ENCODE measurements around the gene TTC33.
"Not testable (repeated sequence)": the region's sequence is repeated elsewhere in the genome, so short reads cannot be mapped to it uniquely, and the experiment has no call there.

TTC33 gene, protein sequence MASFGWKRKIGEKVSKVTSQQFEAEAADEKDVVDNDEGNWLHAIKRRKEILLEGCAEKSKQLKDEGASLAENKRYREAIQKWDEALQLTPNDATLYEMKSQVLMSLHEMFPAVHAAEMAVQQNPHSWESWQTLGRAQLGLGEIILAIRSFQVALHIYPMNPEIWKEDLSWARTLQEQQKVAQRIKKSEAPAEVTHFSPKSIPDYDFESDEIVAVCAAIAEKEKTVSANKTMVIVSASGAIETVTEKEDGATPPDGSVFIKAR

DNA sequence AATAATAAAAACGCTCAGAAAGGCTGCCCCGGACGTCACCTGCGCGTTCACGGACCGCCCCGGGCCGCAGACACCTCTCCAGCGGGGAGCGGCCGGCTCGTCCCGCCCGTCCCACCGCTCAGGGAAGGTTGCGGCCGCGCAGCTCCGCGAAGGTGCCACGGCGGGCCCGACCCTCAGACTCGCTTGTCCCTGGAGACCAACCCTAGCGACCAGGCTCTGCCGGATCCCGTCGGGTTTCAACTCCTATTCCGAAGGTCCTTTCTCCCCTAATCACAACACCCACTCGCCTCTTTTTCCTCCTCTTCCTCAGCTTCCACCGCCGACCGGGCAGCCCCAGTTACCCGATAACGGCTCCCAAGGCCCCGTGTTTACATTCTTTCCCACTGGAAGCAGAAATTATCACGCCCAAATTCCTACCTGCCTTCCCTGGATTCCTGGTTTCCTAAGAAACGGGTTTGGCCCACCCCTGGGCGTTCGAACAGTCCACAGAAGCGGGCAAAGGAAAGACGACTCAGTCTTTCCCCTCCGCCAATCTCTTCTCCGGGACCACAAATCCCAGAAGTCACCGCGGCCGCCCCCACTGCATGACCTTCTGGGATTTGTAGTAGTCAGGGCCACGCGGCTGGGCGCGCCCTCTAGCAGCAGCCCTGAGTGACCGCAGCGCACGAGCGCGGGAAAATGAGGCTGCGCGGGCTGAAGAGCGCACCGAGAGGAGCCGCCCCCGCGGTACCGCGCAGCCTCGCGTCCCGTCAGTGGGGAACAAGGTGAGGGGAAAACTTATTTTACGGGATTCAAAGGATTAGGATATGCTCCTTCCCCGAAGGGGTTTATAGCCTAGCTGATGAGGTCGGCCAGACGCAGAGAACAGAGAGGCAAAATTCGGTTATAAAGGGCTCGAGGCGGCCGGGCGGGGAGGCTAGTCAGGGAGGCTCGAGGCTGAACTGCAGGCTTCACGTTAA lies at the start of gene TTC33:
Gene TTC33, minus strand, starts transcription at position 555 of the 959 bp plus-strand sequence. CDS start 8,943 bp downstream, outside the sequence.
- peaks cover 7% of the 10 kb centered on the region; the same call in 1 of the 2 replicates for H3K36me3 ChIP-seq (replicated peaks)
- H3K4me3 ChIP-seq: peak within 1 kb of the TSS; percentile 91
- no peaks in the 10 kb centered on the region for H3K9me3 ChIP-seq
- peaks cover 6% of the 10 kb centered on the region; the same call in 1 of the 2 replicates for H3K4me1 ChIP-seq
- in situ Hi-C loops (cut with MboI; ENCODE audit: low sequenced_read_pairs): no loop called here
- H3K27me3 ChIP-seq (ENCODE audit: low read depth): no peaks in the 10 kb centered on the region
- DNase-seq (ENCODE audit: low spot score in 2 of 2): peak; percentile 92 to 96

DNA sequence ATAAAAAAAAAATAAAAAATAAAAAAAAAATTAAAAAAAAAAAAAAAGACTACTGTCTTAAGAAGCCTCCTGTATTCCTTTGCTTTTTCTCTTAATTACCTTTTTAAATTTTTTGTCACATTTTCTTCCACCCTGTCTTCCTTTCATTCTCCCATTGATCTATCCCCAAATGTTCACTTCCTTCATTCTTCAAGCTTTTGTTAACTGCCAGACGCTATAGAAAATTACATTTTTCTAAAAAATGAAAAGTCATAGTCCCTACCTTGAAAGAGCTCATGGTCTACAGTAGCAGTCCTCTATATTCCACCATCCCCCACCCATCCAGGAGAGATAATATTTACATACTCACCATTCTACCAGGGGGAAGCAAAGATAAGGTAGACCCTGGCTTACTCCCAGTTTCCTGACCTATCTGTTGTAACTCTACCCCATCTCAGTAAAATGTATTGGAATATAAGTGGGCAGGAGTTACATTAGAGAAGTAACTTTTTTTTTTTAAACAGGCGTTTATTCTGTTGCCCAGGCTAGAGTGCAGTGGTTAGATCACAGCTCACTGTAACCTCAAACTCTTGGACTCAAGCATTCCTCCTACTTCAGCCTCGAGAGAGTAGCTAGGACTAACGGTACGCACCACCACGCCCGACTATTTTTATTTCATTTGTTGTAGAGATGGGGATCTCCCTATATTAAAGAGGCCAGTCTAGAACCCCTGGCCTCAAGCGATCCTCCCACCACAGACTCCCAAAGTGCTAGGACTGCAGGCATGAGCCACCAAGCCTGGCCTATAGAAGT lies 46.2 kb upstream of the TTC33 start:
- peaks cover 13% of the 10 kb centered on the region for H3K4me1 ChIP-seq
- H3K9me3 ChIP-seq: no peaks in the 10 kb centered on the region
- DNase-seq (ENCODE audit: low spot score in 2 of 2): no peak
- in situ Hi-C loops (cut with MboI; ENCODE audit: low sequenced_read_pairs): no loop called here
- no peak overlapping the region for H3K4me3 ChIP-seq
- H3K27me3 ChIP-seq (ENCODE audit: low read depth): no peaks in the 10 kb centered on the region
- H3K36me3 ChIP-seq (replicated peaks): no peaks in the 10 kb centered on the region

GRCh38 chr5:40799258-40799657 lies 43.5 kb upstream of the TTC33 start:
- H3K9me3 ChIP-seq: no peaks in the 10 kb centered on the region
- H3K27me3 ChIP-seq (ENCODE audit: low read depth): no peaks in the 10 kb centered on the region
- DNase-seq (ENCODE audit: low spot score in 2 of 2): no peak
- H3K4me3 ChIP-seq: peak overlapping the region; percentile 91
- in situ Hi-C loops (cut with MboI; ENCODE audit: low sequenced_read_pairs): no loop called here
- no peaks in the 10 kb centered on the region; the same call in 1 of the 2 replicates for H3K36me3 ChIP-seq (replicated peaks)
- peaks cover 21% of the 10 kb centered on the region for H3K4me1 ChIP-seq

DNA sequence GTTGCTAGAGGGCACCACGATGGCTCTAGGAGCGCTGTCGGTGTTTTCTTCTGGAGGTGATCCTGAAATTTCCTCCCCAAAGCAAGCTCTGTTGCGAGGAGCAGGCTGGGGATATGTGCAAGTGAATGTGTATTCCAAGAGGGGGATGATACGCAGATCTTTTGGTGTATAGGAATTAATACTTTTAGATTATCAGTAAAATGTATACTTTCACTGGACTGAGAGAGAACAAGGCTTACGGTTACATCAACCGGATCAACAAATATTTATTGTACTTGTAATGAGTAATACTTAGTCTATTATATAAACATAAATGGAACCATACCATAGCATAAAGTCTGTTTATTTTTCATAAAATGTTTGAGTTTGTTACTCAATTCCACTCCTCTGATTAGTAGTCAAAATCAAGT lies 43.0 kb upstream of the TTC33 start:
- Histone ChIP-seq H3K27me3 (ENCODE audit: low read depth) (no peaks in the 10 kb centered on the region), H3K9me3 (no peaks in the 10 kb centered on the region), H3K36me3 (replicated peaks) (no peaks in the 10 kb centered on the region; the same call in 1 of the 2 replicates), H3K4me3 (peak overlapping the region; percentile 91), H3K4me1 (peaks cover 21% of the 10 kb centered on the region)
- in situ Hi-C loops (cut with MboI; ENCODE audit: low sequenced_read_pairs): no loop called here
- peak in 1 of 2 experiments; percentile 56 for DNase-seq (ENCODE audit: low spot score in 2 of 2)

DNA sequence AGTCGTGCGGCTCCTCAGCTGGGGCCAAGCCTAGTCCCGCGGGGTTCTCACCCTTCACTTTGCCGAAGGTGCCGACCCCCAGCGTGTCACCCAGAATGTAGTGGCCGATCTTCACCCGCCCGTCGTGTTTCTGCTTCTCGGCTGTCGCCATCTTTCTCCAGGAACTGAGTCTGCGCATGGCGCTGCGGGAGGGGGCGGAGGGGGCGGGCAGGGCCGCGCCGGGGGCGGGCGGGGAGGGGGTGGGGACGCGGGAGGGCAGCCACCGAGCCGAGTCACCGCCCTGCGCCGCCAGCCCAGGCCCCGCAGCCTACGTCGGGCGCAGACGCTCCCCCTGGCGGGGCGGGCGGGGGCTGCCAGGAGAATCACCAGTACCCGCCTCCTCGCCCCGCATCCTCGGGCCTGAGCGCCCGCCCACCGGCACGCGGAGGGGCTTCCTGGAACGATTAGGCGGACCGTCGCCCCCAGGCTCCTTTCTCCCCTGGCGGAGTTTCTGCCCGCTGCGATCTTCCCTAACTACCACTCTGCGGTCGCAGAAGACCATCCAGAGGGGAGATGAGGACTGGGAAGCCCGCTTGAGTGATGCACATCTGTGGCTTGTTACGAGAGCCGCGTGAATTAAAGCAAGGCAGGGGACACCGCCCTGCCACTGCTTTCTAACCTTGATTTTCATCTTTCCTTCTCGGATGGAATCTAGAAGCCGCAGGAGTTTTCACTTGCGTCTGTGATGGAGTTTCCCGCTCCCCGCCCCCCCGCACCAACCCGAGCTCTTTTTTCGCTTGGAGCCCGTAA lies 42.4 kb upstream of the TTC33 start, which contains the start of gene PRKAA1:
Gene PRKAA1, minus strand, starts transcription at position 363 of the 789 bp plus-strand sequence. Its CDS starts 185 bp downstream, at position 178.
- in situ Hi-C loops (cut with MboI; ENCODE audit: low sequenced_read_pairs): no loop called here
- H3K4me1 ChIP-seq: peaks cover 21% of the 10 kb centered on the region
- peak; percentile 87 to 93 for DNase-seq (ENCODE audit: low spot score in 2 of 2)
- no peaks in the 10 kb centered on the region for H3K9me3 ChIP-seq
- H3K36me3 ChIP-seq (replicated peaks): no peaks in the 10 kb centered on the region; the same call in 1 of the 2 replicates
- peak within 1 kb of the TSS; percentile 91 for H3K4me3 ChIP-seq
- no peaks in the 10 kb centered on the region for H3K27me3 ChIP-seq (ENCODE audit: low read depth)

DNA sequence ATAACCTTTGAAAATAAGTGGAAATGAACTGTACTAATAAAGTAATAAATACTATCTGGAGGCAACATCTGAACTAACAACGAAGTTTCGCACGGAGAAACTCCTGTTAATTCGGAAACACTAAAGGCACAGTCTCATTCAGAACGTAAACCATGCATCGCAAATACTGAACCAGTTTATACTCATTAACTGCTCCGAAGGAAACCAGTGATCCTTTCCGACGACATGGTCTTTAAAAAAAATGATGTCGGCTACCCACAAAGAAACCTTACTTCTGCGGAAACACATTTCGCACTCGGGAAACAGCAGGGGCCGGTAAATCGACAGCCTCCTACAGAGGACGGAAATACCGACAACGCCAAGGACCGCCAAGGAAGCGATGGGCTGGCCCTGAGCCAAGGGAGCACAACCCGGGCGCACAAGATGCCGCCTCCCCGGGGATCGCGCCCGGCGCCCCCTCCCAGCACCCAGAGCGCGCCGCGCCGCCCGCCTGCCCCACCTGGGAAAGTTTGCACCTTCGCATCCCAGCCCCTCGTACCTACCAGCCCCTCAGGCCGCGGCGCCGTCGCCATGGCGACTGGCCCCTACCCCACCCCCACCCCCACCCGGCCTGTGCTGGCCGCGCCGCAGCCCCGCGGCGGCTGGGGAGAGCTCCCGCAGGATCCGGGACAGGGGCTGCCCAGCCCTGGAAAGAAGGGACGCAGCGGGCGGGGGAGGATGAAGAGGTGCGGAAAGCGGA lies 41.7 kb upstream of the TTC33 start:
- Histone ChIP-seq H3K27me3 (ENCODE audit: low read depth) (no peaks in the 10 kb centered on the region), H3K4me1 (peaks cover 21% of the 10 kb centered on the region), H3K4me3 (peak overlapping the region; percentile 91), H3K36me3 (replicated peaks) (no peaks in the 10 kb centered on the region; the same call in 1 of the 2 replicates), H3K9me3 (no peaks in the 10 kb centered on the region)
- in situ Hi-C loops (cut with MboI; ENCODE audit: low sequenced_read_pairs): no loop called here
- peak; percentile 41 to 88 for DNase-seq (ENCODE audit: low spot score in 2 of 2)

DNA sequence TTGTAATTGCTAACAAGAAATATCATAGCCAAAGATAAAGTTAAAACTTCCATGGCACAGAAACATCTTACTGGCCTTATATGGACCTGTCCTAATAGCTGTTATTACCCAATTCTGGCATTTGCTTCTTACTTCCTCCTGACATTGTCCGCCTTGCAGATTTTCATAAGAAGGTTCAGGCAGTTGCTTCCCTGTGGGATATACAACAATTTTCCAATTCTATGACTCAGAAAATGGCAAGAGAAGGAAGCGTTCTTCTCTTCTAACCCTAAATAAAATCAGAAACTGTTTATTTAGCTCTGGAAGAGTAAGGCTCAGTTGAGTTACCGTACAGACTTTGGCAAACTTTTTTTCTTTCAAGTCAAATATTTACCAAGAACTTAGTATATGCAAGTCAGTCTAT lies 40.7 kb upstream of the TTC33 start:
- DNase-seq (ENCODE audit: low spot score in 2 of 2): no peak

GRCh38 chr5:40794877-40795276 lies 39.1 kb upstream of the TTC33 start:
- in situ Hi-C loops (cut with MboI; ENCODE audit: low sequenced_read_pairs); H3K4me3 ChIP-seq; H3K27me3 ChIP-seq (ENCODE audit: low read depth); H3K36me3 ChIP-seq (replicated peaks); DNase-seq (ENCODE audit: low spot score in 2 of 2); H3K9me3 ChIP-seq: not testable (repeated sequence)
- H3K4me1 ChIP-seq: peaks cover 23% of the 10 kb centered on the region

More for the DNA sequence above, 40.7 kb upstream of the TTC33 start:
- in situ Hi-C loops (cut with MboI; ENCODE audit: low sequenced_read_pairs): no loop called here
- no peaks in the 10 kb centered on the region for H3K9me3 ChIP-seq
- peak overlapping the region; percentile 91 for H3K4me3 ChIP-seq
- H3K27me3 ChIP-seq (ENCODE audit: low read depth): no peaks in the 10 kb centered on the region
- peaks cover 24% of the 10 kb centered on the region for H3K4me1 ChIP-seq
- H3K36me3 ChIP-seq (replicated peaks): no peaks in the 10 kb centered on the region; the same call in 1 of the 2 replicates

DNA sequence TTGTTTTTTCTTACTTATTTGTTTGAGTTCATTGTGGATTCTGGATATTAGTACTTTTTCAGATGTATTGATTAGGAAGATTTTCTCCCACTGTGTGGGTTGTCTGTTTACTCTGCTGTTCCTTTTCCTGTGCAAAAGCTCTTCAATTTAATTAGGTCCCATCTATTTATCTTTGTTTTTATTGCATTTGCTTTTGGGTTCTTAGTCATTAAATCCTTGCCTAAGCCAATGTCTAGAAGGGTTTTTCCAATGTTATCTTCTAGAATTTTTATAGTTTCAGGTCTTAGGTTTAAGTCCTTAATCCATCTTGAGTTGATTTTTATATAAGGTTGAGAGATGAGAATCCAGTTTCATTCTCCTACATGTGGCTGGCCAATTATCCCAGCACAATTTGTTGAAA lies 38.6 kb upstream of the TTC33 start:
- DNase-seq (ENCODE audit: low spot score in 2 of 2); H3K4me3 ChIP-seq: not testable (repeated sequence)

DNA sequence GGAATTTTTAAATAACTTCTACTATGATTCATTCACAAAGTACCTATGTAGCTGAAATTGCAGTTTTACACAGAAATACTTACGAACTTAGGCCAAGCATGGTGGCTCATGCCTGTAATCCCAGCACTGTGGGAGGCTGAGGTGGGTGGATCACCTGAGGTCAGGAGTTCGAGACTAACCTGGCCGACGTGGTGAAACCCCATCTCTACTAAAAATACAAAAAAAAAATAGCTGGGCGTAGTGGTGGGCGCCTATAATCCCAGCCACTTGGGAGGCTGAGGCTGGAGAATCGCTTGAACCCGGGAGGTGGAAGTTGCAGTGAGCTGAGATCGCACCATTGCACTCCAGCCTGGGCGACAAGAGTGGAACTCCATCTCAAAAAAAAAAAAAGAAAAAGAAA lies 36.9 kb upstream of the TTC33 start:
- Histone ChIP-seq H3K36me3 (replicated peaks) (peaks cover 12% of the 10 kb centered on the region), H3K4me1 (peaks cover 18% of the 10 kb centered on the region; the same call in 1 of the 2 replicates)
- H3K9me3 ChIP-seq; H3K4me3 ChIP-seq; DNase-seq (ENCODE audit: low spot score in 2 of 2); H3K27me3 ChIP-seq (ENCODE audit: low read depth); in situ Hi-C loops (cut with MboI; ENCODE audit: low sequenced_read_pairs): not testable (repeated sequence)

More for the DNA sequence above, 38.6 kb upstream of the TTC33 start:
- peaks cover 19% of the 10 kb centered on the region; the same call in 1 of the 2 replicates for H3K4me1 ChIP-seq
- in situ Hi-C loops (cut with MboI; ENCODE audit: low sequenced_read_pairs); H3K27me3 ChIP-seq (ENCODE audit: low read depth); H3K36me3 ChIP-seq (replicated peaks); H3K9me3 ChIP-seq: not testable (repeated sequence)

DNA sequence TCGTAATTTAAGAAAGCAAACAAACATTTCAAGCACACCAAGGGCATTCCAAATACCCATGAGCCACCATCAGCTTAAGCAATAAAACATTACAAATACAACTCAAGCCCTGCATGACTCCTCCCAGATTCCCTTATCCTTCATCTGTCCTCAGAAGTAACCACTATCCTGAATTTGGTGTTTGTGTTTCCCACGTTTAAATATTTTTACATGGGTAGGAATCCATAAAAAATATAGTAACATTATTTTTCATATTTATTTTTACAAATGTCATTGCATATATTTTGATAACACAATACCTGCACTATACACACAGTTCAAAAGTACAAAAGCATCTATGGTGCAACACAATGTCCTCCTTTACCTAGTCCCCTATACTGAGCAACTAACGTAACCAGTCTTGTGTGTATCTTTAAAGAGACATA lies 36.0 kb upstream of the TTC33 start:
- in situ Hi-C loops (cut with MboI; ENCODE audit: low sequenced_read_pairs): no loop called here
- DNase-seq (ENCODE audit: low spot score in 2 of 2): no peak
- peaks cover 12% of the 10 kb centered on the region for H3K36me3 ChIP-seq (replicated peaks)
- H3K9me3 ChIP-seq: peaks cover 7% of the 10 kb centered on the region
- H3K4me1 ChIP-seq: peaks cover 15% of the 10 kb centered on the region; the same call in 1 of the 2 replicates
- H3K4me3 ChIP-seq: no peak overlapping the region
- no peaks in the 10 kb centered on the region for H3K27me3 ChIP-seq (ENCODE audit: low read depth)
